NCI-H1436 (cell line): Measurements from ENCODE around the gene RCBTB2.

ENCODE experiments used
- DNase-seq: peaks from one replicate; lab custom pipeline; 2025; lab: John Stamatoyannopoulos, UW

RCBTB2 gene

GRCh38 chr13:48531416-48532255, 1.2 kb downstream of the RCBTB2 start:
- DNase-seq: no peak

- DNase-seq: no peak
Observed at GRCh38 chr13:48530833-48531232, 2.0 kb downstream of the RCBTB2 start.

- no peak for DNase-seq
Observed at GRCh38 chr13:48528720-48529119, 4.2 kb downstream of the RCBTB2 start.

DNA sequence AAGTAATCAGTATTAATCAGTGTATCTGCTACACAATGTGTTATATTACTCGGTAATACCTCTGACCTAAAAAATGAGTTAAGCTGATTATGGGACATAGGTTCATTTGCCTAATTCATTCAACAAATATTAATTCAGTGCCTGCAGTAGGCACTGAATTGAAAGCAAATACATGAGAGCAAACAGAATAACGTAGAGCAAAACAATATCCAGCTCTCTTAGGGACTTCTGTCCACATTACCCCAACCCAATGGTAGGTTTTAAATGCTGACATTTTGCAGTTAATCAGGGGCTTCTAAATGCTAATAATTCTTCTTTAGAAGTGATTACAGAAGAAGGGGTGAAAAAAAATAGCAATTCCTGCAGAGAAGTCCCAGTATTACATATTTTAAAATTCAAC, 4.9 kb downstream of the RCBTB2 start:
- no peak for DNase-seq

DNA sequence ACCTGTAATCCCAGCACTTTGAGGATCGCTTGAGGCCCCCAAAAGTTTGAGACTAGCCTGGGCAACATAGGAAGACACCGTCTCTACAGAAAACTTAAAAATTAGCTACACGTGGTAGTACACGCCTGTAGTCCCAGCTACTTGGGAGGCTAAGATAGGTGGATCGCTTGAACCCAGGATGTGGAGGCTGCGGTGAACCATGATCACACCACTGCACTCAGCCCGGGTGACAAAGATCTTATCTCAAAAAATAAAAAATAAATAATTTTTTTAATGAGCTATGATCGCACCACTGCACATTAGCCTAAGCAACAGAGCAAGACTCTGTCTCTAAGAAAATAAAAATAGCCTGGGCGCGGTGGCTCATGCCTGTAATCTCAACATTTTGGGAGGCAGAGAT, 6.6 kb downstream of the RCBTB2 start:
- no peak for DNase-seq

DNA sequence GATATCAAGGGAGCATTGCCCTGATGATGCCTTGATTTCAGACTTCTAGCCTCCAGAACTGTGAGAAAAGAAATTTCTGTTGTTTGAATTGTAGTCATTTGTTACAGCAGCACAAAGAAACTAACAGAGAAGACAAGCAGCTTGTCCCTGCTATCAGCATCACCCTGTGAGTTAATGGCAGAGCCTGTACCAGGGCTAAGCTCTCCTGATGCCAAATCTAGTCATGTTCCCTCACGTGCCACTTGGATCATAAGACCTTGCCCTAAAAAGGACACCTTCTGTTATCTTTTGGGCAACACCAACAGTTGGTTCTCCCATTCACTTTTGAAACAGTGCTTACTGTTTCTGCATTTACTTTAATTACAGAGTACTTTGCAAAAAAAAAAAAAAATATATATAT, 14.8 kb downstream of the RCBTB2 start:
- DNase-seq: no peak

- DNase-seq: no peak
Observed at GRCh38 chr13:48515732-48516131, 17.1 kb downstream of the RCBTB2 start.

DNA sequence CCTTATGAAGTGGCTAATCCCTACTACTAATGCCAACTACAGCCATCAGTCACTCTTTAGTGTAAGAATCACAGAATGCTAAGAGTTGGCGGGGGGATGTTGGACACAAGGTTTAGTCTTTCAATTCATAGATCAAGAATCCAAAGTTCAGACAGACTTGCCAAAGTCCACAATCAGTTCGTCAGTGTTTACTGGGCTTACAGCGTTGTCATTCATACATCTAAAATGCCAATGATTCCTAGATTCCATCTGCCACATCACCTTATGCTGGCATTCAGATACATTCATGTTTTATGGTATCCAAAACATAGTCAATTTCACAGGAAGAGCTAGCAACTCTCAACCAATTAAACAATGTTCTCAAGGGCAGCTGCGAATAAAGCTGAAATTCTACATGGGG, 18.1 kb downstream of the RCBTB2 start:
- DNase-seq: no peak

- DNase-seq: no peak
Observed at GRCh38 chr13:48511621-48512230, 21.2 kb downstream of the RCBTB2 start.

GRCh38 chr13:48510698-48511097, 22.2 kb downstream of the RCBTB2 start:
- DNase-seq: no peak

DNA sequence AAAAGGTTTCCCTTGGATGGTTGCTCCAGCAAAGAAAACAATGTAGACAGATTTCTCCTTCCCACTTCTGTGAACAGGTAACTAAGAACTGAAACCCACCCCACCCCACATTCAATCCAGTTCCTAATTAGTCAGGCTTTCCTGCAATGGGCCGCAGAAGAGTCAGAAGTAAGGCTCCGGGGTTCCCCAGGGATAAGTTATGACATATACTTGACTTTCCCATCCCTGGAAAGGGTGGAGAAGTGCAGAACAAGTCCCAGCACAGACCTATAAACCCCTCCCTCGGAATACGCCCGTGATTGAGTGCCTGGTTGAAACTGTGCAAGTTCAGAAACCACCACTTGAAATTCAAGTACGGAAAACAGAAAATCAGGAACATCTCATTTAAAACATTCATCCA, 24.9 kb downstream of the RCBTB2 start:
- no peak for DNase-seq

DNA sequence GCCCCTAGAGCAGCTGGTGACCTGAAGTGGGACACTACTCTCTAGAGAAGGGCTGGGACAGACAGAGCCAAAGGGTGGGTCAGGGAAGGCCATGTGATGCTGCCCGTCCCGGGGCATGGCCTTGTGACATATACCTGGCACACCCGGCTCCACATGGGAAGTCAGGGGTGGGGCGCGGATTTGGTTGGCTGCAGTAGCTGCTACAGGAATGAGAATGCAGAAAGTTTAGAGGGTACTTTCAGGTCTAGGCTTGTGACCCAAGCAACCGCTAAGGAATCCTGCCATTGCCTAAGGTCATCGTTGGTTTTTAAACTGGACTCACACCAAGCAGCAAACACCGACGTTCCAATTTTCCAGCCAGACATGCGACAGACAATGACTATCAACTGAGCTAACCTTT, 25.9 kb downstream of the RCBTB2 start:
- DNase-seq: no peak

GRCh38 chr13:48506092-48506701, 26.7 kb downstream of the RCBTB2 start:
- no peak for DNase-seq

GRCh38 chr13:48505597-48506091, 27.2 kb downstream of the RCBTB2 start:
- no peak for DNase-seq

GRCh38 chr13:48505012-48505411, 27.9 kb downstream of the RCBTB2 start:
- no peak for DNase-seq

DNA sequence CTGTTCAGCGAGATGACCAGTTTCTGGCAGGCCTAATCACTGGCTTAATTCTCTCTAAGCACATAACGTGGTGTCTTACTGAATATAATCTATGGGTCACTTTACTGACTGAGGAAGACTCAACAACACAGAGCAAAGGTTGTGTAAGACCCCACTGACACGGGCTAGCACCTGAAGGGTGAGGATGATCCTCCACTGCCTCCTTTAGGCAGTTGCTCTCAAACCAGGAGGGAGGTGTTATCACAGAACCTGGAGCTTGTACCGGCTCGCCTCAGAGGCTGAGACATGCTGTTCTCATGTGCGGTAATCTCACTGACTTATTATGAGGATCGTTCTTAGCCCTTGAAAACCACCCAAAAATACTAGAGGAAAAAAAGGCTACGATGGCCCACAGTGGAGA, 28.3 kb downstream of the RCBTB2 start:
- no peak for DNase-seq

GRCh38 chr13:48502601-48503319, 30.1 kb downstream of the RCBTB2 start:
- no peak for DNase-seq

- DNase-seq: no peak
Observed at GRCh38 chr13:48501705-48502104, 31.2 kb downstream of the RCBTB2 start.

GRCh38 chr13:48500652-48501197, 32.2 kb downstream of the RCBTB2 start:
- no peak for DNase-seq

DNA sequence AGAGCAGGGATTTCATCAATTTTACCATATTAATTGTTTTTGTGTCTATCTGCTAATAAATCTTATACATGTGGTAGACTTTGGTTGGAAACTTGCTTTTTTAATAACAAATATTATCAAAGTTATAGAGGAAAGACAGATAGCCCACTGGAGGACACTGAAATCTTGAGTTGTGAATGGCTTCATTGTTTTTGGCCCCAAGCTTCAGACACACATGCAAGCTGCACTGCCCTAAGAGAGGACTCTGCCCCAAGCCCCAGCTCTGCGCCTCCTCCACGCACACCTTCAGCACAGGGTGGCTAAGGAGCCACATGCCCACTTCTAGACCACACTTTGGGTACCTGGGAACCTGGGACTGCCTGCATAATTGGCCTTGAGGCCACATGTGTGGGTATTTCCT, 35.2 kb downstream of the RCBTB2 start:
- no peak for DNase-seq

GRCh38 chr13:48496271-48497161, 36.4 kb downstream of the RCBTB2 start:
- no peak for DNase-seq
